ENCODE results near the gene TGFB3.

GRCh38 chr14:76024211-76024907, 42.6 kb upstream of the TGFB3 start:
- TF ChIP-seq EZH2 (IDR thresholded peaks at IDR 0.05) (no peak), CTCF (IDR thresholded peaks at IDR 0.05) (no peak), EZH2phosphoT487 (IDR thresholded peaks at IDR 0.05) (no peak)

Data from neural progenitor cell (in vitro differentiated cells).